Natural killer cell (primary cell): ENCODE results near the gene CDK5. TPM values are rescaled to one million over a fixed set of nuclear protein-coding genes. Genes with fewer than 3 reads are reported as not detected.

Experiments
- ATAC-seq, 3 donors: fragments of 150-1000 bp in 2 of 3; fragments of 200-7000 bp in 1 of 3; cut with Tn5 transposase; 1 replicate in 1 of 3; 2 replicates in 2 of 3; pipeline ENCODE4 v1.10.0; 2021; ENCODE audit warnings: mild to moderate bottlenecking in 2 of 3, moderate library complexity in 2 of 3
- DNase-seq, 2 donors: peaks; one replicate each; pipeline versions ENCODE4 v3.0.0 to v3.0.0-alpha.2; 2013 to 2021; ENCODE audit warnings: mixed read lengths in 1 of 2
- H3K27ac ChIP-seq: one replicate; pipeline ENCODE4 v1.5.1; 2013; ENCODE audit warnings: mild to moderate bottlenecking, low read length
- H3K27me3 ChIP-seq: one replicate; pipeline ENCODE4 v1.6.1; 2013; ENCODE audit warnings: low read length; ENCODE audit not compliant: control insufficient read depth, insufficient read depth
- H3K36me3 ChIP-seq: one replicate; pipeline ENCODE4 v1.6.1; 2013; ENCODE audit warnings: low read length; ENCODE audit not compliant: control insufficient read depth, insufficient read depth
- H3K4me1 ChIP-seq: one replicate; pipeline ENCODE4 v1.6.1; 2013; ENCODE audit warnings: low read length; ENCODE audit not compliant: control insufficient read depth, insufficient read depth
- H3K4me3 ChIP-seq: one replicate; pipeline ENCODE4 v1.5.1; 2013; ENCODE audit warnings: low read length
- H3K9me3 ChIP-seq: one replicate; pipeline ENCODE4 v1.6.1; 2013; ENCODE audit warnings: low read length; ENCODE audit not compliant: control insufficient read depth, insufficient read depth
- H3K27ac Mint-ChIP-seq, 2 donors: one replicate each; pipeline ENCODE4 v1.8.0; 2022; ENCODE audit warnings: mild to moderate bottlenecking in 2 of 2, mixed read lengths in 2 of 2, moderate library complexity in 1 of 2
- H3K27me3 Mint-ChIP-seq, 2 donors: one replicate each; pipeline ENCODE4 v1.8.0; 2022; ENCODE audit warnings: low read depth in 2 of 2, mixed read lengths in 2 of 2
- H3K36me3 Mint-ChIP-seq: one replicate; pipeline ENCODE4 v1.8.0; 2022; ENCODE audit warnings: mixed read lengths
- H3K4me1 Mint-ChIP-seq, 2 donors: one replicate each; pipeline ENCODE4 v1.8.0; 2022; ENCODE audit warnings: mixed read lengths in 2 of 2
- H3K4me3 Mint-ChIP-seq: one replicate; pipeline ENCODE4 v1.8.0; 2022; ENCODE audit warnings: mild to moderate bottlenecking, moderate library complexity, mixed read lengths
- H3K9me3 Mint-ChIP-seq, 2 donors: one replicate each; pipeline ENCODE4 v1.8.0; 2022; ENCODE audit warnings: mixed read lengths in 2 of 2
- CTCF ChIP-seq: fragments of 200-600 bp; IDR thresholded peaks from one replicate; pipeline ENCODE4 v1.8.0; 2022; ENCODE audit warnings: antibody characterized with exemption
- WGBS: methylation state at CpG from one replicate; pipeline ENCODE4 v1.1.7; 2013; ENCODE audit warnings: missing lambda C conversion rate; ENCODE audit not compliant: insufficient coverage; 5-methylcytosine and 5-hydroxymethylcytosine counted together
- intact Hi-C: fragments of 100-400 bp; cut with micrococcal nuclease; formaldehyde crosslinking; loops from one replicate; pipeline ENCODE4 v1.14.2; 2022
- total RNA-seq, 4 donors: library from RNA; stranded (reverse); fragments of 120-200 nt in 1 of 4; gene quantifications; one replicate each; pipeline versions ENCODE4 v1.2.3 to v1.2.4, GENCODE V29; 2013 to 2022

CDK5 gene
- total RNA-seq, 3 donors from 2014 or later (not counting 1 experiment from before 2014, with no cell fraction given): 6.2 to 8.0 (median 6.6) TPM

DNA sequence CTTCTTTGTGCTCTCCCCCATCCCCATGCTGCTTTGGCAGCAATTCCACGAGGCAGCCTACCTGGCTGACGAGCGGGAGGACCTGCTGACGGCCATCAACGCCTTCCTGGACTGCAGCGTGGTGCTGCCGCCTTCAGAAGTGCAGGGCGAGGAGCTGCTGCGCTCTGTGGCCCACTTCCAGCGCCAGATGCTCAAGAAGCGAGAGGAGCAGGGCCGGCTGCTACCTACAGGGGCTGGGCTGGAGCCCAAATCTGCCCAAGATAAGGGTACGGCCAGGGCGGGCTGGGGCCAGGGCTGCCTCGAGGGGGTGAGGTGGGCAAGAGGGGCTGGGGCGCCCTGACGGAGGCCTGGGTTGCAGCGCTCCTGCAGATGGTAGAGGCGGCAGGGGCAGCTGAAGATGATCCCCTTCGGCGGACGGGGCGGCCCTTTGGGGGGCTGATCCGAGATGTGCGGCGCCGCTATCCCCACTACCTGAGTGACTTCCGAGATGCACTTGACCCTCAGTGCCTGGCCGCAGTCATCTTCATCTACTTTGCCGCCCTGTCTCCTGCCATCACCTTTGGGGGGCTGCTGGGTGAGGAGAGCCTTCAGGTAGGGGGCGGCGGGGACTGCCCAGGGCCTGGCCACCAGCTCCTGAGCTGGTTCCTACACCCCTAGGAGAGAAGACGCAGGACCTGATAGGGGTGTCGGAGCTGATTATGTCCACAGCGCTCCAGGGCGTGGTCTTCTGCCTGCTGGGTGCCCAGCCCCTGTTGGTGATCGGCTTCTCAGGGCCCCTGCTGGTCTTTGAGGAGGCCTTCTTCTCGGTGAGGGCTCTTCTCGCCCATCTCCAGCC is 13.6 kb upstream of the CDK5 start:
- no peak overlapping the region for H3K27ac ChIP-seq
- TF ChIP-seq CTCF: no peak
- Mint-ChIP-seq H3K36me3 (no peaks in the 10 kb centered on the region), H3K4me1 (no peaks in the 10 kb centered on the region), H3K9me3 (no peaks in the 10 kb centered on the region), H3K27ac (no peak overlapping the region), H3K4me3 (no peak overlapping the region), H3K27me3 (no peaks in the 10 kb centered on the region)
- ATAC-seq (no peak), DNase-seq (no peak)
- intact Hi-C loops: no loop called here
- no peaks in the 10 kb centered on the region for H3K4me1 ChIP-seq
- 96% methylated on average over 39 of the region's 39 CpGs for WGBS
- H3K27me3 ChIP-seq: no peaks in the 10 kb centered on the region
- H3K36me3 ChIP-seq: peaks cover 64% of the 10 kb centered on the region
- no peaks in the 10 kb centered on the region for H3K9me3 ChIP-seq
- H3K4me3 ChIP-seq: no peak overlapping the region

DNA sequence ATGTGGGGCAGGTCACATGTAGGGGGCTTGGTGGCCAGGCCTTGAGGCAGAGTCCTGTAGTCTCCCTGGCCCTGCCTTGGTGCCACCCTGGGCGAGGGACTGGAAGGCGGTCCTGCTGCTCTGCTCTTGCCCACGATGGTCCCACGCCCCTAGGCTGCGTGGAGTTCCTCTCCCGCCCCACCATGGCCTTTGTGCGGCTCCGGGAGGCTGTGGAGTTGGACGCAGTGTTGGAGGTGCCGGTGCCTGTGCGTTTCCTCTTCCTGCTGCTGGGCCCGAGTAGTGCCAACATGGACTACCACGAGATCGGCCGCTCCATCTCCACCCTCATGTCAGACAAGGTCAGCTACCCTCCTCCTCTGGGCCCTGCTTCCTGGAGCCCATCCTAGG is 12.9 kb upstream of the CDK5 start:
- Histone ChIP-seq H3K4me3 (no peak overlapping the region), H3K36me3 (peaks cover 62% of the 10 kb centered on the region), H3K27me3 (no peaks in the 10 kb centered on the region), H3K9me3 (no peaks in the 10 kb centered on the region), H3K27ac (no peak overlapping the region), H3K4me1 (no peaks in the 10 kb centered on the region)
- Mint-ChIP-seq H3K27ac (no peak overlapping the region), H3K4me1 (no peaks in the 10 kb centered on the region), H3K4me3 (no peak overlapping the region), H3K9me3 (no peaks in the 10 kb centered on the region), H3K36me3 (no peaks in the 10 kb centered on the region), H3K27me3 (no peaks in the 10 kb centered on the region)
- WGBS: 98% methylated on average over 15 of the region's 15 CpGs
- TF ChIP-seq CTCF: no peak
- intact Hi-C loops: no loop called here
- ATAC-seq (no peak), DNase-seq (no peak)

GRCh38 chr7:151069841-151070573 is 12.3 kb upstream of the CDK5 start:
- H3K4me3 Mint-ChIP-seq: no peak overlapping the region
- no peak for TF ChIP-seq CTCF
- 94% methylated on average over 17 of the region's 17 CpGs for WGBS
- H3K36me3 ChIP-seq: peaks cover 61% of the 10 kb centered on the region
- no peak overlapping the region for H3K27ac ChIP-seq
- no peaks in the 10 kb centered on the region for H3K9me3 ChIP-seq
- no peaks in the 10 kb centered on the region for H3K4me1 Mint-ChIP-seq
- no peaks in the 10 kb centered on the region for H3K4me1 ChIP-seq
- H3K9me3 Mint-ChIP-seq: no peaks in the 10 kb centered on the region
- H3K27ac Mint-ChIP-seq: no peak overlapping the region
- H3K27me3 ChIP-seq: no peaks in the 10 kb centered on the region
- intact Hi-C loops: no loop called here
- no peak overlapping the region for H3K4me3 ChIP-seq
- no peak for ATAC-seq
- no peaks in the 10 kb centered on the region for H3K27me3 Mint-ChIP-seq
- no peaks in the 10 kb centered on the region for H3K36me3 Mint-ChIP-seq
- DNase-seq: no peak
